GM19351 (cell line): ENCODE data around the gene ANHX.

Experiments used
- ATAC-seq: cut with Tn5 transposase; IDR thresholded peaks from one replicate; pipeline ENCODE4 v1.9.1; 2021; ENCODE audit warnings: mild to moderate bottlenecking, moderate library complexity; ENCODE audit not compliant: unreplicated experiment

ANHX gene

DNA sequence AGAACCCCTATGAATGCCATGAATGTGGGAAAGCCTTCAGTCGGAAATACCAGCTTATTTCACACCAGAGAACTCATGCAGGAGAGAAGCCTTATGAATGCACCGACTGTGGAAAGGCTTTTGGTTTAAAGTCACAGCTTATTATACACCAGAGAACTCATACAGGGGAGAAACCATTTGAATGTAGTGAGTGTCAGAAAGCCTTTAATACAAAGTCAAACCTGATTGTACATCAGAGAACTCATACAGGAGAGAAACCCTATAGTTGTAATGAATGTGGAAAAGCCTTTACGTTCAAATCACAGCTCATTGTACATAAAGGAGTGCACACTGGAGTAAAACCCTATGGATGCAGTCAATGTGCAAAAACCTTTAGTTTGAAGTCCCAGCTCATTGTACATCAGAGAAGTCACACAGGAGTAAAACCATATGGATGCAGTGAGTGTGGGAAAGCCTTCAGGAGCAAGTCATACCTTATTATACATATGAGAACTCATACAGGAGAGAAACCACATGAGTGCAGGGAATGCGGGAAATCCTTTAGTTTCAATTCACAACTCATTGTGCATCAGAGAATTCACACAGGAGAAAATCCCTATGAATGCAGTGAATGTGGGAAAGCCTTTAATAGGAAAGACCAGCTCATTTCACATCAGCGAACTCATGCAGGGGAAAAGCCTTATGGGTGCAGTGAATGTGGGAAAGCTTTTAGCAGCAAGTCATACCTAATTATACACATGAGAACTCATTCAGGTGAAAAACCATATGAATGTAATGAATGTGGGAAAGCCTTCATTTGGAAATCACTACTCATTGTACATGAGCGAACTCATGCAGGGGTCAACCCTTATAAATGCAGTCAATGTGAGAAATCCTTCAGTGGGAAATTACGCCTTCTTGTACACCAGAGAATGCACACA is 32.1 kb downstream of the ANHX start:
- ATAC-seq = no peak

DNA sequence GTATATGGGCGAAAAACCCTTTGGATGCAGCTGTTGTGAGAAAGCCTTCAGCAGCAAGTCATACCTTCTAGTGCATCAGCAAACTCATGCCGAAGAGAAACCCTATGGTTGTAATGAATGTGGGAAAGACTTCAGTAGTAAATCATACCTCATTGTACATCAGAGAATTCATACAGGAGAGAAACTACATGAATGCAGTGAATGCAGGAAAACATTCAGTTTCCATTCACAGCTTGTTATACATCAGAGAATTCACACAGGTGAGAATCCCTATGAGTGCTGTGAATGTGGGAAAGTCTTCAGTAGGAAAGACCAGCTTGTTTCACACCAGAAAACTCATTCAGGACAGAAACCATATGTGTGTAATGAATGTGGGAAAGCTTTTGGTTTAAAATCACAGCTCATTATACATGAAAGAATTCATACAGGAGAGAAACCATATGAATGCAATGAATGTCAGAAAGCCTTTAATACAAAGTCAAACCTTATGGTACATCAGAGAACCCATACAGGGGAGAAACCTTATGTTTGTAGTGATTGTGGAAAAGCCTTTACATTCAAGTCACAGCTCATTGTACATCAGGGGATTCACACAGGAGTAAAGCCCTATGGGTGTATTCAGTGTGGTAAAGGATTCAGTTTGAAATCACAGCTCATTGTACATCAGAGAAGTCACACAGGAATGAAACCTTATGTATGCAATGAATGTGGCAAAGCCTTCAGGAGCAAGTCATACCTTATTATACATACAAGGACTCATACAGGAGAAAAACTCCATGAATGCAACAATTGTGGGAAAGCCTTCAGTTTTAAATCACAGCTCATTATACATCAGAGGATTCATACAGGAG is 33.0 kb downstream of the ANHX start:
- ATAC-seq = no peak

DNA sequence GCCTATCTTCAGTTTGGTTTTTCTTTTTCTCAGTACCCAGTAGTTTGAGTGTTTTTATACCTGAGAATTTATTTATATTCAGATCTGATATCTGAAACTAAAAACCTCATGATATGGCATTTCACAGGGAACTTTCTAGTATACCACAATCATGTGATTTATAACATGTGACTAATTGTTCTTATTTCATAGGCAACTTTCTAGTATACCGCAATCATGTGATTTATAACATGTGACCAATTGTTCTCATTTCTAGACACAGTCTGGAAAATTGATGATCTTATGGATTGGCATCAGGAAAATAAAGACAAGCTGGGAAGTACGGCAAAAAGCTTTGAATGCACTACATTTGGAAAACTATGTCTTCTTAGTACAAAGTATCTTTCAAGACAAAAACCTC is 33.8 kb downstream of the ANHX start:
- ATAC-seq = no peak

DNA sequence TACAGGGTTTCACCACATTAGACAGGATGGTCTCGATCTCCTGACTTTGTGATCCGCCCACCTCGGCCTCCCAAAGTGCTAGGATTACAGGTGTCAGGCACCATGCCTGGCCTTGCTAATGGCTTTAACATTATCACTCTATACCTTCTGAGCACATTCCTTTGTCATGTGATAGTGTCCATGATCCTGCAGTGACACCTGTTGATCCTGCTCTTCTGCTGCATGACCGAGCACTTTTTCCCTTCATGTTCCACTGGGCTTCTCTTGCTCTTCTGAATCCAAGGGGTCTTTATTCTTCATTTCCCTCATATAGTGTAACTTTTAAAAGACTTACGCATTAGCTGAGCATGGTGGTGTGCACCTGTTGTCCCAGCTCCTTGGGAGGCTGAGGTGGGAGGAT is 42.8 kb downstream of the ANHX start:
- ATAC-seq = no peak

DNA sequence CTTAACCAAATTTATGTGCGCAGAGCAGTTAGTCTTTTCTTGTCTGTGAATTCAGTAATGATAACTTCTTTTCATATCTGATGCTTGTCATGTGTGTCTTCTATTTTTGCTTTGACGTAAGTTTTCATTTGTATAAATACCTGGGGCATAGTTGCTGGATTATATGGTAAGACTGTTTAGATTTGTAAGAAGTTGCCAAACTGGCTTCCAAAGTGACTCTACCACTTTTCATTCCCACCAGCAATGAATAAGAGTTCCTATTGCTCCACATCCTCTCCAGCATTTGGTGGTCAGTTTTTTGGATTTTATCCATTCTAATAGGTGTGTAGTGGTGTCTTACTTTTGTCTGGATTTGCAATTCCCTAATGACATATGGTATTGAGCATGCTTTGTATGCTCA is 45.5 kb downstream of the ANHX start:
- ATAC-seq = no peak

DNA sequence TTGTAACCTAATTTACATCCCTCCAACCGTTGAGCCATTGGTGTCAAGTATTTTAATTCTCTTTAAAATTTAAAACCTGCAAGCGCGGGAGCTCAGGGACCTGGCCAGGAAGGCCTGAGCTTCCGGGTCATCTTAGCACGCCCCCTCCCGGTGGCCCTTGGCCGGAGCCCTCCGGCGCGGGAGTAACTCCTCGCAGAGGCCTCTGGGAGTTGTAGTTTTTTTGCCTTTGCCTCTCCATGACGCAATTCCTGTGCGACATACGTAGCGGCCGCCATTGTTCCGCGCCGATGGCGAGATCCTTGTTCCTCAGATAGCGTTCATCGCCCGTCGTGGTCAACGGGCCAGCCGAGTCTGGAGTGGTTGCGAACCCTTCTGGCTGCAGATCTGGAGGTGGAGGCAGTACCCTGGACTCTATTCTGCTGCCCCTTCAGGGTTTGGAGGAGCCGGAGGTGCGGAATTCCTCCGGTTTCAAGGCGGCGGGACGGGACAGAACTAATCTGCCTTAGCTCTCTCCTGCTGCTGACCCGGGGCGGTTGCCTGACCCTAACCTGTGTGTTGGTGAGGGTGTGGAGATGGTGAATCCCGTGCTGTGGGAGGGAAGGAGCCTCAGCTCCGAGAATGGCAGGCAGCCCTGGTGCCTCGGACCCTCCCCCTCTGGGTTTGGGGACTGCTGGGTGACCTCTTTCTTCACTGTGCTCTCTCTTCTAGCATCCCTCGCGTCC is 54.3 kb downstream of the ANHX start, which contains the start of gene ZNF268:
Gene ZNF268, plus strand, starts transcription at position 258 of the 722 bp plus-strand sequence. CDS start 503 bp downstream, outside the sequence.
- peak; percentile 98 for ATAC-seq

DNA sequence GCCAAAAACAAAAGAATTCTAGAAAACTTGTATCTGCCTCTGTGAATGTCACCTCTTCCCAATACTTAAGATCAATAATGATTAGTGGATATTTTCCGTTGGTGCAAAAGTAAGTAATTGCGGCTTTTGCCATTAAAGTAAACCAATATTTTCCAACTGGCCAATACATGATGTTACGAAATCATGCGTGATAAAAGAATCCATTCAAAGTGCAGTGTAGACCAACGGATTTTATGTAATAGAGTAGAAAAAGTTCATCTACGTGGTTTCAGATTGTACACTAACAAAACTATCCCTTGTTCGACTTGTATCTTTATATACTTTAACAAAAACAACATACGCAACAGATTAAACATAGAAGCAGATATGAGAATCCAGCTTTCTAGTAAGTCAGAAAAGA is 55.0 kb downstream of the ANHX start:
- no peak for ATAC-seq

DNA sequence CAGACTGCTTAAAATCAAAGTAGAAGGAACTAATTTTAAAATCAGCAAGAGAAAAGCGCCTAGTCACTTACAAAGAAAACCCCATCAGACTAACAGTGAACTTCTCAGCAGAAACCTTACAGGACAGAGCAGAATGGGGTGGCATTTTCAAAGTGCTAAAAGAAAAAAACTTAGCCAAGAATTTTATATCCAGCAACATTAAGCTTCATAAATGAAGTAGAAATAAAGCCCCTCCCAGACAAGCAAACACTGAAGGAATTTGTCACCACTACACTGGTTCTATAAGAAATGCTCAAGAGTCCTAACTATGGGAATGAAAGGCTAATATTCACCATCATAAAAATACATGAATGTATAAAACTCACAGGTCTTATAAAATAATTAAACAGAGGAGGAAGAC is 60.8 kb downstream of the ANHX start:
- no peak for ATAC-seq

DNA sequence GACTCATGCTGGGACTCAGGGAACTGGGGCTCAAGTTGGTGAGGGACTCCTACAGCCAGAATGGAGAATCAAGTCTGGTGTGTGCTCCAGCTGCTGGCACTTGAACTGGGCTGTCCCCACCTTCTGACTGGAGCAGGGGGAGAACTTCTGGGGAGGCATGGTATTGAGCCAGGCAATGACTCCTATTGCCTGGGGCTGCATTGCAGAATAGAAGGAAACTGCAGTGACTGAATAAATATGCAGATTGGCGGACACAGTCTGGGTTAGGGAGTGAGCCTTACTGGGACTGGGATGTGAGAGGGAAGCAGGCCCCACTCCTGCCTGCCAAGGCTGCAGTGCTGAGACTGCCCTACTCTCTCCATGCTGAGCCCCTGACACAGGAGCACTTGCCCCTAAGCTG is 63.2 kb downstream of the ANHX start:
- no peak for ATAC-seq
